ENCODE results near the gene PSME1. TPM values are rescaled to one million over a fixed set of nuclear protein-coding genes. Genes with fewer than 3 reads are reported as not detected.

PSME1 gene
- total and polyA plus RNA-seq, 2 donors (not counting 1 experiment from before 2014, with no cell fraction given) = 177 to 266 TPM

GRCh38 chr14:24176599-24176998, 40.6 kb downstream of the PSME1 start:
- Histone ChIP-seq H4K20me1 (ENCODE audit: control insufficient read depth, extremely low read depth, insufficient read depth, low read length) (no peaks in the 10 kb centered on the region), H3K4me1 (ENCODE audit: control insufficient read depth, extremely low read depth, insufficient read depth, low read length) (no peaks in the 10 kb centered on the region), H3K9me3 (ENCODE audit: control insufficient read depth, insufficient read depth, low read depth, low read length) (no peaks in the 10 kb centered on the region), H3K4me3 (replicated peaks in 1 of 4; ENCODE audit: control extremely low read depth in 1 of 4, insufficient read depth in 1 of 4, low read depth in 3 of 4, low read length in 4 of 4) (no peak overlapping the region), H3K36me3 (ENCODE audit: control insufficient read depth, insufficient read depth, low read length) (peaks cover 28% of the 10 kb centered on the region), H3K9ac (ENCODE audit: insufficient read depth, low read length) (no peak overlapping the region), H2AFZ (ENCODE audit: low read length) (no peak overlapping the region), H3K27ac (ENCODE audit: insufficient read depth, low read length) (no peak overlapping the region), H3K4me2 (ENCODE audit: extremely low read depth, insufficient read depth, low read length) (no peak overlapping the region), H3K27me3 (ENCODE audit: control insufficient read depth, insufficient read depth, low read length) (no peaks in the 10 kb centered on the region), H3K79me2 (ENCODE audit: control insufficient read depth, insufficient read depth, low read length) (no peaks in the 10 kb centered on the region)
- DNase-seq (ENCODE audit: low read depth in 2 of 2) = no peak
- TF ChIP-seq EZH2 (IDR thresholded peaks at IDR 0.05; ENCODE audit: low read length, missing control alignments) (no peak), CTCF (conservative IDR thresholded peaks at IDR 0.05 in 1 of 2, IDR thresholded peaks at IDR 0.05 in 1 of 2; ENCODE audit: low read depth in 1 of 2, low read length in 2 of 2) (no peak)

GRCh38 chr14:24177041-24177825, 41.2 kb downstream of the PSME1 start:
- Histone ChIP-seq H3K9ac (ENCODE audit: insufficient read depth, low read length) (no peak overlapping the region), H3K4me3 (replicated peaks in 1 of 4; ENCODE audit: control extremely low read depth in 1 of 4, insufficient read depth in 1 of 4, low read depth in 3 of 4, low read length in 4 of 4) (no peak overlapping the region), H3K36me3 (ENCODE audit: control insufficient read depth, insufficient read depth, low read length) (peaks cover 33% of the 10 kb centered on the region), H3K27me3 (ENCODE audit: control insufficient read depth, insufficient read depth, low read length) (no peaks in the 10 kb centered on the region), H2AFZ (ENCODE audit: low read length) (no peak overlapping the region), H4K20me1 (ENCODE audit: control insufficient read depth, extremely low read depth, insufficient read depth, low read length) (no peaks in the 10 kb centered on the region), H3K79me2 (ENCODE audit: control insufficient read depth, insufficient read depth, low read length) (no peaks in the 10 kb centered on the region), H3K27ac (ENCODE audit: insufficient read depth, low read length) (no peak overlapping the region), H3K9me3 (ENCODE audit: control insufficient read depth, insufficient read depth, low read depth, low read length) (no peaks in the 10 kb centered on the region), H3K4me1 (ENCODE audit: control insufficient read depth, extremely low read depth, insufficient read depth, low read length) (no peaks in the 10 kb centered on the region), H3K4me2 (ENCODE audit: extremely low read depth, insufficient read depth, low read length) (no peak overlapping the region)
- TF ChIP-seq EZH2 (IDR thresholded peaks at IDR 0.05; ENCODE audit: low read length, missing control alignments) (no peak), CTCF (conservative IDR thresholded peaks at IDR 0.05 in 1 of 2, IDR thresholded peaks at IDR 0.05 in 1 of 2; ENCODE audit: low read depth in 1 of 2, low read length in 2 of 2) (no peak)
- DNase-seq (ENCODE audit: low read depth in 2 of 2) = no peak

GRCh38 chr14:24177891-24178290, 41.9 kb downstream of the PSME1 start:
- TF ChIP-seq EZH2 (IDR thresholded peaks at IDR 0.05; ENCODE audit: low read length, missing control alignments) = no peak
- TF ChIP-seq CTCF (conservative IDR thresholded peaks at IDR 0.05 in 1 of 2, IDR thresholded peaks at IDR 0.05 in 1 of 2; ENCODE audit: low read depth in 1 of 2, low read length in 2 of 2) = no peak
- peaks cover 34% of the 10 kb centered on the region for H3K36me3 ChIP-seq (ENCODE audit: control insufficient read depth, insufficient read depth, low read length)
- no peaks in the 10 kb centered on the region for H3K27me3 ChIP-seq (ENCODE audit: control insufficient read depth, insufficient read depth, low read length)

More at GRCh38 chr14:24177891-24178290, 41.9 kb downstream of the PSME1 start:
- H3K4me3 ChIP-seq (replicated peaks in 1 of 4; ENCODE audit: control extremely low read depth in 1 of 4, insufficient read depth in 1 of 4, low read depth in 3 of 4, low read length in 4 of 4) = no peak overlapping the region
- no peak overlapping the region for H3K4me2 ChIP-seq (ENCODE audit: extremely low read depth, insufficient read depth, low read length)
- H3K9ac ChIP-seq (ENCODE audit: insufficient read depth, low read length) = no peak overlapping the region
- no peaks in the 10 kb centered on the region for H4K20me1 ChIP-seq (ENCODE audit: control insufficient read depth, extremely low read depth, insufficient read depth, low read length)
- H3K79me2 ChIP-seq (ENCODE audit: control insufficient read depth, insufficient read depth, low read length) = no peaks in the 10 kb centered on the region
- no peak for DNase-seq (ENCODE audit: low read depth in 2 of 2)
- no peaks in the 10 kb centered on the region for H3K9me3 ChIP-seq (ENCODE audit: control insufficient read depth, insufficient read depth, low read depth, low read length)
- H2AFZ ChIP-seq (ENCODE audit: low read length) = no peak overlapping the region
- H3K27ac ChIP-seq (ENCODE audit: insufficient read depth, low read length) = no peak overlapping the region
- no peaks in the 10 kb centered on the region for H3K4me1 ChIP-seq (ENCODE audit: control insufficient read depth, extremely low read depth, insufficient read depth, low read length)

Measured in fibroblast of lung (primary cell).